Subcutaneous abdominal adipose tissue (tissue), 5 donors: ENCODE measurements around the gene SNAP29.
"Not testable (repeated sequence)": the region's sequence is repeated elsewhere in the genome, so short reads cannot be mapped to it uniquely, and the experiment has no call there.

ENCODE experiments used
- H3K27ac ChIP-seq: one replicate; pipeline ENCODE4 v1.7.0; 2013; ENCODE audit warnings: low read depth, mild to moderate bottlenecking, inconsistent platforms, low read length, moderate library complexity
- H3K27me3 ChIP-seq, 5 donors: one replicate each; pipeline ENCODE4 v1.7.0; 2013; ENCODE audit warnings: low read length in 5 of 5, inconsistent platforms in 1 of 5; ENCODE audit not compliant: control insufficient read depth in 5 of 5, insufficient read depth in 4 of 5
- H3K36me3 ChIP-seq, 5 donors: one replicate each; pipeline ENCODE4 v1.7.0; 2013; ENCODE audit warnings: low read length in 5 of 5; ENCODE audit not compliant: control insufficient read depth in 5 of 5, insufficient read depth in 5 of 5
- H3K4me1 ChIP-seq, 5 donors: one replicate each; pipeline ENCODE4 v1.7.0; 2013; ENCODE audit warnings: low read length in 5 of 5, mild to moderate bottlenecking in 3 of 5, moderate library complexity in 1 of 5; ENCODE audit not compliant: control insufficient read depth in 5 of 5, insufficient read depth in 5 of 5
- H3K4me3 ChIP-seq, 5 donors: one replicate each; pipeline ENCODE4 v1.7.0; 2013; ENCODE audit warnings: low read length in 5 of 5, low read depth in 1 of 5
- H3K9ac ChIP-seq, 5 donors: one replicate each; pipeline ENCODE4 v1.7.0; 2013; ENCODE audit warnings: low read length in 5 of 5, mild to moderate bottlenecking in 4 of 5, moderate library complexity in 3 of 5
- H3K9me3 ChIP-seq, 5 donors: one replicate each; pipeline ENCODE4 v1.7.0; 2013; ENCODE audit warnings: low read length in 5 of 5; ENCODE audit not compliant: control insufficient read depth in 5 of 5
- donor health status: healthy.
- donor health status: healthy.
- donor health status: healthy.
- donor health status: healthy.
- donor health status: healthy.

SNAP29 gene

GRCh38 chr22:20928573-20928967, 69.8 kb downstream of the SNAP29 start:
- Histone ChIP-seq H3K36me3 (peaks cover 0 to 4% (median 0%) of the 10 kb centered on the region in 5 donors), H3K27ac (no peak overlapping the region), H3K4me1 (peaks cover 0 to 14% (median 11%) of the 10 kb centered on the region in 5 donors), H3K9me3 (no peaks in the 10 kb centered on the region), H3K4me3 (no peak overlapping the region), H3K9ac (no peak overlapping the region), H3K27me3 (no peaks in the 10 kb centered on the region)

- Histone ChIP-seq H3K36me3 (peaks cover 2 to 15% (median 11%) of the 10 kb centered on the region in 5 donors), H3K9me3 (no peaks in the 10 kb centered on the region), H3K4me3 (no peak overlapping the region), H3K27me3 (no peaks in the 10 kb centered on the region), H3K4me1 (peaks cover 0 to 14% (median 11%) of the 10 kb centered on the region in 5 donors), H3K9ac (no peak overlapping the region), H3K27ac (no peak overlapping the region)
Measured at GRCh38 chr22:20930004-20930403, 71.2 kb downstream of the SNAP29 start.

- not testable (repeated sequence) for H3K27me3 ChIP-seq, H3K9me3 ChIP-seq, H3K27ac ChIP-seq, H3K9ac ChIP-seq, H3K4me3 ChIP-seq
- H3K36me3 ChIP-seq, result peaks cover 2 to 17% (median 12%) of the 10 kb centered on the region in 5 donors
- peaks cover 0 to 14% (median 11%) of the 10 kb centered on the region in 5 donors for H3K4me1 ChIP-seq
Measured at GRCh38 chr22:20930435-20930834, 71.6 kb downstream of the SNAP29 start.

- no peak overlapping the region for H3K9ac ChIP-seq
- no peaks in the 10 kb centered on the region for H3K27me3 ChIP-seq
- H3K9me3 ChIP-seq, result no peaks in the 10 kb centered on the region
- H3K27ac ChIP-seq, result no peak overlapping the region
- H3K4me3 ChIP-seq, result no peak overlapping the region
- peaks cover 2 to 23% (median 15%) of the 10 kb centered on the region in 5 donors for H3K36me3 ChIP-seq
- peaks cover 0 to 14% (median 13%) of the 10 kb centered on the region in 5 donors for H3K4me1 ChIP-seq
Measured at GRCh38 chr22:20931126-20931654, 72.4 kb downstream of the SNAP29 start.

- no peak overlapping the region for H3K9ac ChIP-seq
- no peaks in the 10 kb centered on the region for H3K27me3 ChIP-seq
- H3K4me1 ChIP-seq, result peaks cover 0 to 30% (median 20%) of the 10 kb centered on the region in 5 donors
- peaks cover 2 to 32% (median 21%) of the 10 kb centered on the region in 5 donors for H3K36me3 ChIP-seq
- H3K27ac ChIP-seq, result no peak overlapping the region
- no peaks in the 10 kb centered on the region for H3K9me3 ChIP-seq
- no peak overlapping the region for H3K4me3 ChIP-seq
Measured at GRCh38 chr22:20933910-20934309, 75.1 kb downstream of the SNAP29 start.

- H3K4me1 ChIP-seq, result peaks cover 0 to 29% (median 21%) of the 10 kb centered on the region in 5 donors
- H3K4me3 ChIP-seq, result not testable (repeated sequence)
Measured at GRCh38 chr22:20935049-20935448, 76.2 kb downstream of the SNAP29 start.

GRCh38 chr22:20935780-20936539, 77.2 kb downstream of the SNAP29 start:
- H3K27ac ChIP-seq, H3K4me3 ChIP-seq, H3K27me3 ChIP-seq, H3K9ac ChIP-seq, H3K9me3 ChIP-seq: not testable (repeated sequence)
- Histone ChIP-seq H3K4me1 (peaks cover 0 to 37% (median 29%) of the 10 kb centered on the region in 5 donors), H3K36me3 (peaks cover 2 to 33% (median 21%) of the 10 kb centered on the region in 5 donors)

More at GRCh38 chr22:20935049-20935448, 76.2 kb downstream of the SNAP29 start:
- not testable (repeated sequence) for H3K9ac ChIP-seq, H3K9me3 ChIP-seq, H3K27ac ChIP-seq, H3K27me3 ChIP-seq
- peaks cover 2 to 32% (median 21%) of the 10 kb centered on the region in 5 donors for H3K36me3 ChIP-seq

GRCh38 chr22:20937031-20937793, 78.4 kb downstream of the SNAP29 start:
- H3K4me1 ChIP-seq, result peaks cover 0 to 39% (median 30%) of the 10 kb centered on the region in 5 donors
- H3K4me3 ChIP-seq, result peak overlapping the region in 1 of 5 donors; percentile 12
- no peaks in the 10 kb centered on the region for H3K27me3 ChIP-seq

GRCh38 chr22:20937794-20938671, 79.2 kb downstream of the SNAP29 start:
- Histone ChIP-seq H3K27ac (no peak overlapping the region), H3K4me1 (peaks cover 0 to 39% (median 30%) of the 10 kb centered on the region in 5 donors), H3K36me3 (peaks cover 2 to 35% (median 21%) of the 10 kb centered on the region in 5 donors), H3K9me3 (no peaks in the 10 kb centered on the region), H3K4me3 (no peak overlapping the region), H3K9ac (peak overlapping the region in 1 of 5 donors; percentile 16), H3K27me3 (no peaks in the 10 kb centered on the region)

More at GRCh38 chr22:20937031-20937793, 78.4 kb downstream of the SNAP29 start:
- no peak overlapping the region for H3K27ac ChIP-seq
- no peaks in the 10 kb centered on the region for H3K9me3 ChIP-seq
- peaks cover 2 to 35% (median 21%) of the 10 kb centered on the region in 5 donors for H3K36me3 ChIP-seq
- H3K9ac ChIP-seq, result no peak overlapping the region
